Astrocyte of the cerebellum (primary cell): ENCODE results near the gene XKR7.

ENCODE experiments used
- DNase-seq: peaks from one replicate; pipeline ENCODE4 v3.0.0-alpha.2; 2011; ENCODE audit warnings: low read depth
- H3K4me3 ChIP-seq: 2 replicates; pipeline ENCODE4 v1.5.1; 2011; ENCODE audit warnings: mild to moderate bottlenecking, low read depth, low read length, moderate library complexity
- in situ Hi-C: cut with HindIII; loops from 2 replicates; pipeline ENCODE4 v1.10.0; 2017; ENCODE audit warnings: low sequenced_read_pairs
- TF ChIP-seq, protein P1 (sequence below): IDR thresholded peaks from 2 replicates; pipeline ENCODE4 v1.5.1; 2012; ENCODE audit warnings: low read length, low read depth, moderate library complexity, mild to moderate bottlenecking; ENCODE audit errors: missing control alignments

The XKR7 gene

DNA sequence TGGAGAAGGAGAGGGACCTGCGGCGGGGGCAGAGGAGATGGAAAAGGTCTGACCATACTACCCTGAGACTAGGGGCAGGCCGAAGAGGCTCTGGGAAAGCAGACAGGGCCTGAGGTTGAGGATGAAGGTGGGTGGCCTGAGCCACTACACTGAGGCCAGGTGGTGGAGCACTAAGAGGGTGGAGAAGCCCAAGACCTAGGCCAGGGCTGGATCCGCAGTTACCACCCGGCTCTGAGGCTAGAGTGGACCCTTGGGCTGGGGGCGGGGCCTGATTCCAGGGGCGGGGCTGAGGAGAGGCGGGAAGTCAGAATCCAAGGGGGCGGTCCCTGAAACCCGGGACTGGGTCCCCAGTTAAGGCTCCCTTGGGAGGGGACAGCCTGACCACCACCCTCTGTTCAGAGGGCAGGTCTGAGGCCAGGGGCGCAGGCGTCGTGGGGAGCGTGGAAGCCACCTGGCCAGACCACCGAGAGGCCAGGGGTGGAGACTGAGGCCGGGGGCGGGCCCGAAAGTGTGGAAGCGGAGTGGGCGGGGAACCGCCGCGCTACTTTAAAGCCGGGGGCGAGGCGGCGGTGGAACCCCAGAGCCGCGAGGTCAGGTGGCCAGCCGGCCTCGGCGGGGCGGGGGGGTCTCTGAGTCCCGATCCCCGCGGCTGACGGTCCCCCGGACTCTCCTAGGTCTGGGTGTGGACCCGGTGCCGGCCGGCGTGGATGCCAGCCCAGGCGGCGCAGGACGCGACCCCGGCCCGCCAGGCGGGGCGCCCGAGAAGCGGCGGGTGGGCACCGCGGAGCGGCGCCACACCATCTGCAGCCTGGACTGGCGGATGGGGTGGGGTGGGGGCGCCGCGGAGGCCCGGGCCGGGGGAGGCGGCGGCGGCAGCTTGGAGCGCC, 50.6 kb downstream of the XKR7 start:
- H3K4me3 ChIP-seq = peak overlapping the region; percentile 21
- in situ Hi-C loops = no loop called here
- TF ChIP-seq, protein P1, sequence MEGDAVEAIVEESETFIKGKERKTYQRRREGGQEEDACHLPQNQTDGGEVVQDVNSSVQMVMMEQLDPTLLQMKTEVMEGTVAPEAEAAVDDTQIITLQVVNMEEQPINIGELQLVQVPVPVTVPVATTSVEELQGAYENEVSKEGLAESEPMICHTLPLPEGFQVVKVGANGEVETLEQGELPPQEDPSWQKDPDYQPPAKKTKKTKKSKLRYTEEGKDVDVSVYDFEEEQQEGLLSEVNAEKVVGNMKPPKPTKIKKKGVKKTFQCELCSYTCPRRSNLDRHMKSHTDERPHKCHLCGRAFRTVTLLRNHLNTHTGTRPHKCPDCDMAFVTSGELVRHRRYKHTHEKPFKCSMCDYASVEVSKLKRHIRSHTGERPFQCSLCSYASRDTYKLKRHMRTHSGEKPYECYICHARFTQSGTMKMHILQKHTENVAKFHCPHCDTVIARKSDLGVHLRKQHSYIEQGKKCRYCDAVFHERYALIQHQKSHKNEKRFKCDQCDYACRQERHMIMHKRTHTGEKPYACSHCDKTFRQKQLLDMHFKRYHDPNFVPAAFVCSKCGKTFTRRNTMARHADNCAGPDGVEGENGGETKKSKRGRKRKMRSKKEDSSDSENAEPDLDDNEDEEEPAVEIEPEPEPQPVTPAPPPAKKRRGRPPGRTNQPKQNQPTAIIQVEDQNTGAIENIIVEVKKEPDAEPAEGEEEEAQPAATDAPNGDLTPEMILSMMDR = no peak
- no peak for DNase-seq

DNA sequence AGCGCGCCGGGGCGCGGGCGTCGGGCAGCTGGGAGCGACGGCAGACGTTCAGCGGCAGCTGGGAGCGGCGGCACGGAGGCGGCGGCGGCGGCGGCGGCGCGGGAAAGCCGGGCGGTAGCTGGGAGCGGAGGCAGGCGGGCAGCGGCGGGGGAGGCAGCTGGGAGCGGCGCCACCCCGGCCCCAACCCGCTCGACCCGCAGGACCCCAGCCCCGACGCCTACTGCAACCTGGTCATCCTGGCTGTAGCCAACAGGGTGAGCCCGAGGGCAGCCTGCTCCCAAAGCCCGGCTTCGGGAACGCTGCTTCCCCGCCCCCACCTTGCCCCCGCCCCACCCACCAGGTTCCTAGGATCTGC, 51.2 kb downstream of the XKR7 start:
- no peak overlapping the region for H3K4me3 ChIP-seq
- in situ Hi-C loops = no loop called here
- TF ChIP-seq, protein P1 = no peak
- DNase-seq = no peak

DNA sequence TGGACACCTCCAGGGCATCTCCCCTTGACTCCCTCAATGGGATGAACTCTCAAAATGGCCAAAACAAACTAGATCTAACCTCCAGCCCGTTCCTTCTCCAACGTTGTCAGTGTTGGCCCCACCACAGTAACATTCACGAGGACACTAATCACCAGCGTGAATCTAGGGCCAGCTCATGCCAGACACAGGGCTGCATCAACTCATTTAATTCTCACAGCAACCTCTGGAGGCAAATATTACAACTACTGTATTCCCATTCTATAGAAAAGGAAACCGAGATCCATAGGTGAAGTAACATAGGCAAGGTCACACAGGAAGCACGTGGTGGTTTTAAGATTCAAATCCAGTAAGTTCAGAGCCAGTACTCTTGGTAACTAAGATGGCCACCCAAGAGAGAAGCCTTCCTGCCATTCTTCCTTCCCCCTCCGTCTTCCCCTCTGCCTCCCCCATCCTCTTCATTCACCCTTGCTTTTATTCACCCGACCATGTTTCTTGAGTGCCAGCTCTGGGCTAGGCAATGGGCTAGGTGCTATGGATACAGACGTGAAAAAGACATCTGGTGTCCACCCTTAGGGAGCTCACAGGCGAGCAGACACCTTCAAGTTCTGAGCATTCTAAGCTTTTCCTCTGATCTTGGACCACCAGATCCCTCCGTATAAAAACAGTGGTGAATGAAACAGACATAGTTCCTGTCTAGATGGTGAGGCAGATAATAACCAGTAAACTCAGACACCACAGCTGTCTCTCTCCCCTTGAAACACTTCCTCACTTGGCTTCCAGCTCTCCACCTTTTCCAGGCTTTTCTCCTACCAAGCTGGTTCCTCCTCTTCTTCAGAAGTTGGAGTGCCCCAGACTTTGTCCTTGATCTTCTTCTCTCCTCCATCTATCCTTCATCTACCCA, 51.9 kb downstream of the XKR7 start:
- no peak for DNase-seq
- H3K4me3 ChIP-seq = no peak overlapping the region
- TF ChIP-seq, protein P1 = no peak
- in situ Hi-C loops = loop anchor here (5.0 kb wide), 1 partner anchor 273 kb away; no protein-coding TSS in a partner anchor

DNA sequence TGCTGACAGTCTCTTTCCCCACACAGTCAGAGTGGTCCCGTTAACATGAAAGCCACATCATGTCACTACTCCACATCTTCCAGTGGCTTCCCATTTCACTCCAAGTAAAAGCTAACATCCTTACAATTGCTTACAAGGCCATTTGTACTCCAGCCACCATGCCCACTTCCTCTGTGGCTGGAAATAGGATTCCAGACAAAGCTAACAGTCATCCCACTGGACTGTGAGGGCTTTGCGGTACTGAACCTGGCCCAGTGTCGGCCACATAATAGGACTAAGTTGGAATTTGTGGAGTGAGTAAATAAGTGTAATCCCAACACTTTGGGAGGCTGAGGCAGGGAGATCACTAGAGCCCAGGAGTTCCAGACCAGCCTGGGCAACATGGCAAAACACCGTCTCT, 53.1 kb downstream of the XKR7 start:
- in situ Hi-C loops = loop anchor here (5.0 kb wide), 1 partner anchor 274 kb away; no protein-coding TSS in a partner anchor
- TF ChIP-seq, protein P1 = no peak
- DNase-seq = no peak
- H3K4me3 ChIP-seq = no peak overlapping the region

DNA sequence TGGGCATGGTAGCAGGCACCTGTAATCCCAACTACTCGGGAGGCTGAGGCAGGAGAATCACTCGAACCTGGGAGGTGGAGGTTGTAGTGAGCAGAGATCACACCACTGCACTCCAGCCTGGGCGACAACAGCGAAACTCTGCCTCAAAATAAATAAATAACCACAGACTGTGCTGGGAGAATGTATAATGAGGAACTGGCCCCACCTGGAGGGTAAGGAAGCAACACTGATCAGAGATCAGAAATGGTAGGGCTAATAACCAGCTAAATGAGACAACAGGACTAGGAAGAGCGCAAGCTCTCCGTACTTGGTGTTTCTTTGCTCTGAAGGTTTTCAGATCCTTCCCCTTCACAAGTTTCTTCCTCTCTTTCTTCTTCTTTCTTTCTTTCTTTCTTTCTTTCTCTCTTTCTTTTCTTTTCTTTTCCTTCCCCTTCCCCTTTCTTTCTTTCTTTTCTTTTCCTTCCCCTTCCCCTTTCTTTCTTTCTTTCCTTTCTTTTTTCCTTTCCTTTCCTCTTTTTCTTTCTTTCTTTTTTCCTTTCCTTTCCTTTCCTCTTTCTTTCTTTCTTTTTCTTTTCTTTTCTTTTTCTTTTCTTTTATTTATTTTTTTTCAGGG, 56.8 kb downstream of the XKR7 start:
- TF ChIP-seq, protein P1 = no peak
- DNase-seq = no peak
- in situ Hi-C loops = loop anchor here (5.0 kb wide), 1 partner anchor 277 kb away; no protein-coding TSS in a partner anchor
- H3K4me3 ChIP-seq = no peak overlapping the region

DNA sequence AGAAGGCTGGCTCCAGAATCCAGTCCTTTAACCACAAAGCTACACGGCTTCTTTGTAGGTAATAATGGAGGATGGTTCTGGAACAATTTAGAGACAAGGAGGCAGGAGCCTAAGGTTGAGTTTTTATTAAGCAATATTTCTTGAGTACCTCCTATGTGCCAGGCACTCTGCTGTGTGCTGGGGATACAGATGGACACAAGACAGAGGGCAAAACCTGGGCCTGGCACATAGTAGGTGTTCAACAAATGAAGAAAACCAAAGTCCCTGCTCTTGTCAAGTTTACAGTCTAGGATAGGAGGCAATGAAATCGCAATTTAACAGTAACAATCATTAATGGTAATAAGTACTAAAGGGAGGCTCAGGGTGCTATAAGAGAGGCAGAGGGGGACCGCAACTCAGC, 59.7 kb downstream of the XKR7 start:
- H3K4me3 ChIP-seq = no peak overlapping the region
- no peak for DNase-seq
- TF ChIP-seq, protein P1 = no peak
- in situ Hi-C loops = no loop called here
